GM18951 (cell line): ENCODE results near the gene HCRT.

Experiments
- POLR2A ChIP-seq: IDR thresholded peaks from 4 replicates; pipeline ENCODE4 v1.6.1; 2011; ENCODE audit warnings: mild to moderate bottlenecking; ENCODE audit not compliant: insufficient read length, insufficient read depth; ENCODE audit errors: extremely low read depth
- in situ Hi-C: fragments of 300-500 bp; cut with MboI; formaldehyde crosslinking; loops from one replicate; pipeline ENCODE4 v1.12.0; 2022; ENCODE audit warnings: low sequenced_read_pairs, mixed read lengths, inconsistent platforms; ENCODE audit not compliant: unreplicated experiment

HCRT gene

DNA sequence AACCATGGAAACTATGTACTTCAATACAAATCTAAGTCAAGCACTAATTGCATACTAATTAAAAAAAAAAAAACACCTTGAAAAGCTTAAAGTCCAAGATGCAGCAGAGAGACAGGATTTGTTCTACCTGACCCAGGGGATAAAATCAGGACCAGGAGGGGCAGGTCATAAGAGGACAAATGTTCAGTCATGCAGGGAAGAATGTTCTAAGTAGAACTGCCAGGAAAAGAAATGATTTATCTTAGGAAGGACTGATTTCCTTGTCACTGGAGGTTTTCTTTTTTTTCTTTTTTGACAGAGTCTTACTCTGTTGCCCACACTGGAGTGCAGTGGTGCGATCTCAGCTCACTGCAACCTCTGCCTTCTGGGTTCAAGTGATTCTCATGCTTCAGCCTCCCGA is 18.1 kb upstream of the HCRT start:
- no peak for TF ChIP-seq POLR2A
- in situ Hi-C loops: no loop called here

GRCh38 chr17:42202696-42203095 is 17.4 kb upstream of the HCRT start:
- in situ Hi-C loops: no loop called here
- TF ChIP-seq POLR2A: no peak

DNA sequence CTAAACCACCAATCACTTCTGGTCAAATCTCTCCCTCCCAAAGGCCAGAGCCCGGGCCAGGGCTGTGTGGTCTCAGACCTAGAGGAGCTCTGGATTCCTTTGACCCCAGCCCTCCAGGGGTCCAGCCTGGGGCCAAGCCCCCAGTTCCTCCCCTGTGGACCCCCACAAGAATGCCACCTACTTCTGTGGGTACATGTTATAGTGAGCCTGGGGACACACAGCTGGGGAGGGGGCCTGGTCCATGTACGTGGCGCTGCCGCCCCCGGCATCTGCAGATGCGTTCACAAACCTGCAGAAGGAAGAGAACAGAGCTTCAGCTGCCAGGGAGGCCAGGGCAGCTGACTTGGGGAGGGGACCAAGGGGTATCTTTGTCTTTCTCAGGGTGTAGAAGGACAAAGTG is 16.9 kb upstream of the HCRT start:
- no peak for TF ChIP-seq POLR2A
- in situ Hi-C loops: no loop called here

DNA sequence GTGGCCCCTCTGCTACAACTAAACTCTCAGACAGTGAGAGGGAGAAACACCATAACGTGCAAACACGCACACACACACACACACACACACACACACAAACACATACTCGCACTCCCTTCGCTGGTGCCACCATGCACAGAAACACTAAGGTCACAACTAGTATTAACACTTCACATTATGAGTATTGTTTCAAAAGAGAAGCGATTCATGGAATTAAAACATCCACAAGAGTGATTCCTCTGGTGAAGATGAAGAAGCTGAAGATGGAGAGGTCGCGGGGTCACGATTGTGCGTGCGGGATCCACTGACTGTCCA is 16.2 kb upstream of the HCRT start:
- in situ Hi-C loops: no loop called here
- TF ChIP-seq POLR2A: no peak

DNA sequence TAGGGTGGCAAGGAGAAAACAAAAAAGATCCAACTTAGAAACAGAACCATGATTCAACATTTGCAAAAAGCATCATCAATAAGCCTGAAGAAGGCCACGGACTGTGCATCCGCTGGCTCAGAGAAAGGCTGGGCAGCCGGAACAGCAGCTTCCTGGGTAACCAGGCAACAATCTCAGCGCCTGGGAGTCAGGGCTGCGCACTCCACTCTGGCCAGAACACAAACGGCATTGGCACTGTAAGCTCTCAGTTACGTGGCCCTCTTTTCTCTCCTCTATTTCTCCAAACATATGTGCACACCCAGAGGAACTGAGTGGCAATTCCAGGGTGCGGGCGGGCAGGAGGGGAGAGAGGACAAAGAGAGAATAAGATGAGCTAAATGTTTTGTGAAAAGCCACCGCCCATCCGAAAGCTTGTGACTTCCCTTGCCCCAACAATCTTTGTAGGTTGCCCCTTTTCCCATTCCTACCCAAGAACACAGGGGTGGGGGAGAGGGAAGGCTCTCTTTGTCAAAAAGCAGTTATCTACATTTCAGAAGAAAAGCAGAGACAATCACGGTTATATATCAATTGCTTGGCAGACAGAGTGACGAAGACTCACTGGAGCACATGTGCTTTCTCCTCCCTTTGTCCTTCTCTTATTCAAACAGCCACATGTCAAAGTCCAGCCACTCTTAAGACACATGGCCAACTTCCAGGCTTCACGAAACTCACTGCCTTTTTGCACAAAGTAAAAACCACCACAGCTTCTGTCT is 15.6 kb upstream of the HCRT start:
- in situ Hi-C loops: no loop called here
- no peak for TF ChIP-seq POLR2A

DNA sequence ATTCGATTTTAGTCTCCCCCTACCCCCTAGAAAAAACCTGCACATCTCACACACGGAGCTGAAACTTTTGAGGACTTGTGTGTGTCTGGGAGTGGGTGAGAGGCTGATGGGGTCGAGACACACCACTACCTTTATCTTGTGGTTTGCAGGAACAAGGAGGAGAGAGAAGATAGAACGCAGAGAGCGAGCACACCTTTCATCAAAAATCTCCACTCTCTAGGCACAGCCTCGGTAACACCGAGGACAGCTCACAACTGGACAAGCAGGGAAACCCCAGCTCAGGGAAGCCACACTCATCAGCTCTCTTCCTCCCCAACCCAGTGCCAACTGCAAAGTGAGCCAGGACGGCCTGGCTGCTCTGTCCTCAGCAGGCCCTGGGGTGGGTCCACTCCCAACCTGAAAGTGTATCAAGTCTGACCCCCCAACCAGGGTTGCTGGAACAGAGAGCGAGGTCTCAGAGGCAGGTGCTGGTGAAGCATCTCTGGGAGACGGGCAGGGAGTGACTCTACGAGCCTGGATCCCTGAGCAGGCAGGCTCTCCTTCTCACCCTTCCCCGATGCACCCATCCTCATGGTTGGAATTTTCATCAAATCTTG is 14.3 kb upstream of the HCRT start:
- in situ Hi-C loops: no loop called here

GRCh38 chr17:42198897-42199296 is 13.6 kb upstream of the HCRT start:
- no peak for TF ChIP-seq POLR2A
- in situ Hi-C loops: no loop called here

More for the DNA sequence above, 14.3 kb upstream of the HCRT start:
- no peak for TF ChIP-seq POLR2A

DNA sequence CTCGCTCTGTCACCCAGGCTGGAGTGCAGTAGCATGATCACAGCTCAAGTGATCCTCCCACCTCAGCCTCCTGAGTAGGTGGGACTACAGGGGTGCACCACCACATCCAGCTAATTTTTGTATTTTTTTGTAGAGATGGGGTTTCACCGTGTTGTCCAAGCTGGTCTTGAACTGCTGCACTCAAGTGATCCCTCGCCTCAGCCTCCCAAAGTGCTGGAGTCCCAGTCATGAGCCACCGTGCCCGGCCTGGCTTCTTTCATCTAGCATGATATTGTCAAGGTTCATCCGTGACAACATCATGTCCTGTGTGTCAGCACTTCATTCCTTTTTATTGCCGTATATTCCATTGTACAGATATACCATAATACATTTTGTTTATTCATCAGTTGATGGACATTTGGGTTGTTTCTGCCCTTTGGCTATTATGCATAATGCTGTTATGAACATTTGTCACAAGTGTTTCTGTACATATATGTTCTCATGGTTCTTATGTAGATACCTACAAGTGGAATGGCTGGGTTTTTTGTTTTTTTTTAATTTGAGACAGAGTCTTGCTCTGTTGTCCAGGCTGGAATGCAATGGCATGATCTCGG is 12.4 kb upstream of the HCRT start:
- in situ Hi-C loops: no loop called here
- no peak for TF ChIP-seq POLR2A

DNA sequence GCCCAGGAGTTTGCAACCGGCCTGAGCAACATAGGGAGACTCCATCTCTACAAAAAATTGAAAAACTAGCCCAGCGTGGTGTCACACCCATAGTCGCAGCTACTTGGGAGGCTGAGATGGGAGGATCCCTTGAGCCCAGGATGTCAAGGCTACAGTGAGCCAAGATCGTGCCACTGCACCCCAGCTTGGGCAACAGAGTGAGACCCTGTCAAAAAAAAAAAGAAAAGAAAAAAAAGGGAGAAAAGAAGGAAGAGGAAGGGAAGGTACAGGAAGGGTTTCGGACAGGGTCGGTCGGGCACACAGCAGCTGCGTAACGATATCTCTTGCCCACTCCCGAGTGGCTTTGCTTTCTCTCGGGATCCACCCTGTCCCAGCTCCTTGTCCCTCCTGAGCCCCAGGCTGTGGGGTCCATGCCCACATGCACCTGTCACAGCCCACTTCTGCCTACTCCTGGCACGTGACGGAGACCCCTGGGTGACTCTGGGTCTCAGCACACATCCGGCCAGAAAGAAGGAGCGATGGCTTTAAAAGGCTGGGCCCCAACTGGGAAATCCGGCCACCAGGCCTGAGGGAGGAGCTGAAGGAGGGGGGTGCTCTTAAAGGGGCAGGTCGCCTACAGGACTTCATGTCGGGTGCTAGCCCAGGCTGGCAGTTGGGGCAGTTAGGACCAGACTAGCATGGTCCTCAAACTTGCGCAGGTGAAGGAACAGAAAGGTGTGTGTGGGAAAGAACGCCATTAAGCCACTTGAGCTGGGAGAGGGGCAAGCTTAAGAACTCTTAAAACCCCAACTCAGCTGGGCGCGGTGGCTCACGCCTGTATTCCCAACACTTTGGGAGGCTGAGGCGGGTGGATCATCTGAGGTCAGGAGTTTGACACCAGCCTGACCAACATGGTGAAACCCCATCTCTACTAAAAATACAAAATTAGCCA is 9.0 kb upstream of the HCRT start, which contains the start of gene GHDC:
Gene GHDC, minus strand, starts transcription at position 526 of the 931 bp plus-strand sequence. CDS start 913 bp downstream, outside the sequence.
- in situ Hi-C loops: no loop called here
- peak; percentile 79 for TF ChIP-seq POLR2A

DNA sequence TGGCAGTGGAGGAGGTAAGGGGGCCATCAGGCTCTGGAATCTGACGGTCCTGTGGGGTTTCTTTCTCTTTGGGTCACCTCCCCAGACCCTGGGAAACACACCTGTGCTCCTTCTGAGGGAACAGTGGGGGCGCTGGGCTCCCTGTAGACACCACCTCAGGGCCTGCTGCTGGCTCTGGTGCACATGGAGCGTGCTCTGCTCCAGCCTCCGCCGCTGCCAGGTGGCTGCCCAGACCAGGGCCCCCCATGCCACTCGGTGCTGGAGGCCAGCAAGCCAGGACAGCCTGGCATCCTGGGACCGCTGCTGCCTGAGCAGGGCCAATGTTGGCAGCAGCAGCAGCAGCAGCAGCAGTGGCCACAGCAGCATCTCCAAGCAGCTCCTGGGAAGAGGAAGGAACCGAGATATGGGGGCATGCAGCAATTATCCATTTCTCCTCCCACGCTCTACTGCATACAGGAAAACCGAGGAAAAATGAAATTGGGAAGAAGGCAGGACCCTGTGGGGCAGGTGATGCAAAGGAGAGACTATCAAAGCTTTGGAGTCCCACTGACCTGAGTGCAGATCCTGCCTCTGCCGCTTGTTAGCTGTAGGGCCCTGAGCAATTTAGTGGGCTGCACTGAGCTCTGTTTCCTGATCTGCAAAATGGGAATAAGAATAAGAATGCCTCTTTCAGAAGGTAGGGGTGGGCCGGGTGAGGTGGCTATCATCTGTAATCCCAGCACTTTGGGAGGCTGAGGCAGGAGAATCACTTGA is 8.1 kb upstream of the HCRT start:
- no peak for TF ChIP-seq POLR2A
- in situ Hi-C loops: no loop called here

GRCh38 chr17:42192189-42193126 is 7.2 kb upstream of the HCRT start:
- in situ Hi-C loops: no loop called here
- TF ChIP-seq POLR2A: no peak

GRCh38 chr17:42191275-42191608 is 6.0 kb upstream of the HCRT start:
- in situ Hi-C loops: no loop called here
- no peak for TF ChIP-seq POLR2A
